Lower leg skin (tissue), 4 donors: ENCODE results near the gene TAP1. TPM values are rescaled to one million over a fixed set of nuclear protein-coding genes. Genes with fewer than 3 reads are reported as not detected.

ENCODE experiments used
- DNase-seq, 2 donors: peaks; one replicate each; pipeline ENCODE4 v3.0.0-alpha.2; 2019; ENCODE audit warnings: low spot score in 2 of 2
- H3K4me3 ChIP-seq: fragments of 200-600 bp; sonication (generic); 2 replicates; pipeline ENCODE4 v1.5.1; 2017; ENCODE audit warnings: mild to moderate bottlenecking, low read depth; ENCODE audit not compliant: poor library complexity, severe bottlenecking
- CTCF ChIP-seq, 3 donors: fragments of 450-650 bp; IDR thresholded peaks; one replicate each; pipeline ENCODE4 v1.5.1; 2016; ENCODE audit warnings: antibody characterized with exemption in 3 of 3, mild to moderate bottlenecking in 3 of 3, moderate library complexity in 2 of 3
- POLR2A ChIP-seq, 2 donors: fragments of 450-650 bp; IDR thresholded peaks; one replicate each; pipeline ENCODE4 v1.6.1; 2016 to 2017; ENCODE audit warnings: antibody characterized with exemption in 2 of 2, mild to moderate bottlenecking in 1 of 2, moderate library complexity in 1 of 2
- WGBS, 2 donors: methylation state at CpG; one replicate each; pipeline ENCODE4 v1.1.5; 2018; 5-methylcytosine and 5-hydroxymethylcytosine counted together
- intact Hi-C: fragments of 100-400 bp; cut with DNase I; formaldehyde crosslinking; loops from one replicate; pipeline ENCODE4 v1.15.0; 2023; ENCODE audit warnings: low total_unique reads
- total RNA-seq, 4 donors: library from RNA; depleted of rRNA; stranded (reverse); fragments of >200 nt; gene quantifications; one replicate each; pipeline ENCODE4 v1.1.0, GENCODE V29; 2016

The TAP1 gene
- 100 to 1,000 TPM in 3 of 4 donors, 10 to 100 TPM in 1; 90.7 to 113 (median 105) TPM for total RNA-seq

GRCh38 chr6:32853541-32854375, at the start of gene TAP1, which contains the start of gene PSMB9:
TSS of gene TAP1 (minus strand) at chr6:32853704. CDS start at chr6:32853636, 68 bp downstream.
TSS of gene PSMB9 (plus strand) at chr6:32854192. CDS start at chr6:32854230, 38 bp downstream.
- peak within 1 kb of the TSS; percentile 90 for H3K4me3 ChIP-seq
- intact Hi-C loops = loop anchor here (2.0 kb wide), 1 partner anchor 15 kb away; the partner anchor contains the start of gene TAP2
- 0 to 1% methylated on average over 34 to 45 of the region's 68 CpGs for WGBS, 2 donors
- DNase-seq = peak; percentile 95 to 99
- TF ChIP-seq CTCF (IDR thresholded peaks at IDR 0.05) = peak in 1 of 3 donors; percentile 65
- peak in 1 of 2 donors; percentile 73 for TF ChIP-seq POLR2A (IDR thresholded peaks at IDR 0.05)

DNA sequence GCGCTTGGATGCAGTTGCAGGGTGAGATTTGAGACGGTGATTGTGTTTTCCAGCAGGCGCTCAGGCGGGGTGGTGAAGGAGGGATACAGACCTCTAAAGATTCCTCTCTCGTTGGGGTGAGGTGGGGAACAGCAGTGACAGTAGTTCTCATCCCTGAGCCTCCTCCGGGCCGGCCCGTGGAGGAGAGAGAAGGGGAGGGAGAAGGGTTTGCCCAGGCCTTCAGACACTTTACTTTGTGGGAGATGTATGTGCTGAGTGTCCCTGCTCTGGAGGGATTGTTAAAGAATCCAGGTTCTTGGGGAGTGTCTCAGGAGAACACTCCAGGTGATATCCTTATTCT, 41.5 kb upstream of the TAP1 start:
- 0 to 2% methylated on average over 8 of the region's 8 CpGs for WGBS, 2 donors
- H3K4me3 ChIP-seq = peak overlapping the region; percentile 82
- no peak for DNase-seq
- intact Hi-C loops = no loop called here
- TF ChIP-seq POLR2A (IDR thresholded peaks at IDR 0.05) = no peak
- no peak for TF ChIP-seq CTCF (IDR thresholded peaks at IDR 0.05)

DNA sequence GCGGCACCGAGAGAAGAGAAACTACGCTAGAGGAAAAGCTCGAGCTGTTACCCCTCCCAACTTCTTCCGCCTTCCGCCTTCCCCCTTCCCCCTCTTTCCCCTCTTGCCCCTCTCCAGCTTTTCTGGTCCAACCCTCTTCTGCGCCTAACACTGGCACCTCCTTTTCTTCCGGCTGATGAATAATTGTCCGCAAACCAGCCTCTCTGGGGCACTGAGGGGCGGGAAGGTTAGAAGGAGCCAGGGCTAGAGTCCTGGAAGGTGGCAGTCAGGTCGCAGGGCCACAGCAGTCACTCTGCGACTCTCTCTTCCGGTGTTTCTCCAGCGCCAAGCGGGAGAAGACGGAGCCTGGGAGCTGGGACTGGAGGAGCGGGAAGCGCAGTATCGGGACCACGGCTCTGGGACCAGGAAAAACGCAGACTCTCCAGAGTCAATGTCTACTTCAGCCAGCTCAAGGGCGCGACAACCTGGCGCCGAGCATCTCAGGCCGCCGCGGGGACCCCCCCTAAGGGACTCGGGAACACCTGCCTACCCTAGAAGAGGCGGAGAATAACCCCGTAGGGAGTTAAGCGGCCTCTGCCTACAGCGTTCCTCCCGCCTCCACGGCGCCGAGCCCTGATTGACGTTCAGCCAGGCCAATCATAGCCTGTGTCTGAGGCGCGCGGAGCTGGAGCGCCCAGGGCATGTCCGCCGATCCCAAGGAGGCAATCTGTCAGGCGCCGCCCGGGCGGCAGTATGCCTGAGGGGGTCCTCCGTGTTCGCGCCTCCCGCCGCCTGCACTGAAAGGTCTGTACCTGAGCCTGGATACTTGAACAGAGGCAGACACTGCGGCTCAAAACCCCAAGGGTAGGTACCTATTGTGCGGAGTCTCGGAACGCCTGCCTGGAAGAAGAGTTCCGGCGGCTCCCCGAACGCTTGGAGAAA, 40.8 kb upstream of the TAP1 start:
- intact Hi-C loops = no loop called here
- peak overlapping the region; percentile 82 for H3K4me3 ChIP-seq
- DNase-seq = peak; percentile 91 to 99
- TF ChIP-seq POLR2A (IDR thresholded peaks at IDR 0.05) (no peak), CTCF (IDR thresholded peaks at IDR 0.05) (peak in 1 of 3 donors; percentile 2)
- 1% methylated on average over 25 to 57 of the region's 61 CpGs for WGBS, 2 donors

GRCh38 chr6:32890831-32891230, 37.3 kb upstream of the TAP1 start:
- no peak overlapping the region for H3K4me3 ChIP-seq
- 44 to 46% methylated on average over 1 of the region's 1 CpG for WGBS, 2 donors
- no peak for DNase-seq
- TF ChIP-seq CTCF (IDR thresholded peaks at IDR 0.05) = no peak
- TF ChIP-seq POLR2A (IDR thresholded peaks at IDR 0.05) = no peak
- intact Hi-C loops = no loop called here

- WGBS, 2 donors = 34 to 49% methylated on average over 1 of the region's 1 CpG
Observed at GRCh38 chr6:32889533-32889932, 36.0 kb upstream of the TAP1 start.

More at GRCh38 chr6:32889533-32889932, 36.0 kb upstream of the TAP1 start:
- intact Hi-C loops = loop anchor here (10.0 kb wide), 1 partner anchor 95 kb away; no protein-coding TSS in a partner anchor
- no peak overlapping the region for H3K4me3 ChIP-seq
- TF ChIP-seq POLR2A (IDR thresholded peaks at IDR 0.05) (no peak), CTCF (IDR thresholded peaks at IDR 0.05) (no peak)
- no peak for DNase-seq
